IMR-90 (cell line): ENCODE results near the gene KLK12. TPM values are rescaled to one million over a fixed set of nuclear protein-coding genes. Genes with fewer than 3 reads are reported as not detected.

ENCODE experiments used
- ATAC-seq: fragments of 200-7000 bp; cut with Tn5 transposase; 2 replicates; pipeline ENCODE4 v1.9.1; 2020; ENCODE audit warnings: low read depth, mild to moderate bottlenecking, moderate library complexity
- BruUV-seq: library from RNA; stranded (reverse); fragments of 400-500 nt; replicated peaks from 2 replicates; lab custom pipeline; 2021; lab: Mats Ljungman, UMichigan
- CTCF ChIA-PET: fragments of 300-600 bp; formaldehyde crosslinking; extraction: SDS; loops from one replicate; lab custom pipeline; 2021; ENCODE audit warnings: antibody characterized with exemption; lab: Yijun Ruan, JAX
- POLR2A ChIA-PET: fragments of 300-600 bp; sonication (Branson Sonifier 250); formaldehyde crosslinking; loops from one replicate; lab custom pipeline; 2022; ENCODE audit warnings: antibody characterized with exemption; ENCODE audit not compliant: unreplicated experiment; lab: Charles Lee
- DNase-seq: peaks from one replicate; pipeline ENCODE4 v3.0.0; 2013
- H2AFZ ChIP-seq: replicated peaks from 2 replicates; pipeline ENCODE3; 2013; ENCODE audit warnings: low read length, mild to moderate bottlenecking; ENCODE audit not compliant: poor library complexity
- H2AK5ac ChIP-seq: 2 replicates; pipeline ENCODE4 v1.6.1; 2013; ENCODE audit warnings: low read depth, low read length, inconsistent platforms
- H2AK9ac ChIP-seq: replicated peaks from 2 replicates; pipeline ENCODE3; 2013; ENCODE audit warnings: mild to moderate bottlenecking, low read depth, low read length, moderate library complexity; ENCODE audit not compliant: poor library complexity
- H2BK120ac ChIP-seq: 2 replicates; pipeline ENCODE4 v1.6.1; 2013; ENCODE audit warnings: low read depth, low read length, inconsistent platforms
- H2BK15ac ChIP-seq: 3 replicates; pipeline ENCODE4 v1.6.1; 2013; ENCODE audit warnings: low read depth, low read length, inconsistent platforms
- H2BK20ac ChIP-seq: 2 replicates; pipeline ENCODE4 v1.6.1; 2013; ENCODE audit warnings: low read depth, mild to moderate bottlenecking, inconsistent platforms, low read length, moderate library complexity
- H2BK5ac ChIP-seq: 2 replicates; pipeline ENCODE4 v1.6.1; 2013; ENCODE audit warnings: mild to moderate bottlenecking, low read depth, low read length, inconsistent platforms; ENCODE audit not compliant: poor library complexity, severe bottlenecking
- H3K14ac ChIP-seq: replicated peaks from 2 replicates; pipeline ENCODE4 v1.6.1; 2013; ENCODE audit warnings: low read depth, low read length, inconsistent platforms
- H3K18ac ChIP-seq: 2 replicates; pipeline ENCODE4 v1.6.1; 2013; ENCODE audit warnings: low read depth, low read length, control low read depth
- H3K23ac ChIP-seq: 2 replicates; pipeline ENCODE4 v1.6.1; 2013; ENCODE audit warnings: low read depth, low read length, inconsistent platforms
- H3K27ac ChIP-seq: 2 replicates; pipeline ENCODE4 v1.5.1; 2013; ENCODE audit warnings: mild to moderate bottlenecking, control low read depth, low read length; ENCODE audit not compliant: insufficient read depth
- H3K27me3 ChIP-seq: 2 replicates; pipeline ENCODE4 v1.6.1; 2013; ENCODE audit warnings: low read length; ENCODE audit not compliant: control insufficient read depth, insufficient read depth
- H3K36me3 ChIP-seq: 2 replicates; pipeline ENCODE4 v1.6.1; 2013; ENCODE audit warnings: low read length, mixed read lengths; ENCODE audit not compliant: control insufficient read depth, insufficient read depth
- H3K4ac ChIP-seq: 2 replicates; pipeline ENCODE4 v1.6.1; 2013; ENCODE audit warnings: low read depth, low read length, inconsistent platforms
- H3K4me1 ChIP-seq: 2 replicates; pipeline ENCODE4 v1.6.1; 2013; ENCODE audit warnings: low read length, mixed read lengths; ENCODE audit not compliant: control insufficient read depth, insufficient read depth
- H3K4me2 ChIP-seq: 2 replicates; pipeline ENCODE4 v1.6.1; 2013; ENCODE audit warnings: low read depth, mild to moderate bottlenecking, control low read depth, low read length, moderate library complexity
- H3K4me3 ChIP-seq: 2 replicates; pipeline ENCODE4 v1.5.1; 2013; ENCODE audit warnings: low read depth, mild to moderate bottlenecking, control low read depth, low read length, moderate library complexity; ENCODE audit not compliant: insufficient read depth
- H3K56ac ChIP-seq: 2 replicates; pipeline ENCODE4 v1.6.1; 2013; ENCODE audit warnings: low read length, inconsistent platforms; ENCODE audit not compliant: insufficient read depth; ENCODE audit errors: extremely low read depth
- H3K79me1 ChIP-seq, 2 experiments: 2 replicates each; pipeline ENCODE4 v1.6.1; 2013; ENCODE audit warnings: low read length in 2 of 2, inconsistent platforms in 1 of 2, low read depth in 1 of 2
- H3K9ac ChIP-seq: 2 replicates; pipeline ENCODE4 v1.6.1; 2013; ENCODE audit warnings: low read depth, low read length, control low read depth
- H3K9me1 ChIP-seq: 2 replicates; pipeline ENCODE4 v1.6.1; 2013; ENCODE audit warnings: low read length, inconsistent platforms; ENCODE audit not compliant: insufficient read depth
- H3K9me3 ChIP-seq: 2 replicates; pipeline ENCODE4 v1.6.1; 2013; ENCODE audit warnings: low read length; ENCODE audit not compliant: control insufficient read depth, insufficient read depth
- H4K20me1 ChIP-seq: 2 replicates; pipeline ENCODE4 v1.6.1; 2013; ENCODE audit warnings: low read length, inconsistent platforms; ENCODE audit not compliant: insufficient read depth
- H4K5ac ChIP-seq: 2 replicates; pipeline ENCODE4 v1.6.1; 2013; ENCODE audit warnings: mild to moderate bottlenecking, low read depth, low read length, control low read depth
- H4K8ac ChIP-seq, 2 experiments: 2 replicates each; pipeline ENCODE4 v1.6.1; 2013; ENCODE audit warnings: low read depth in 2 of 2, low read length in 2 of 2, control low read depth in 1 of 2, inconsistent platforms in 1 of 2
- H4K91ac ChIP-seq: 2 replicates; pipeline ENCODE4 v1.6.1; 2013; ENCODE audit warnings: low read depth, low read length, inconsistent platforms; ENCODE audit not compliant: insufficient read depth
- BHLHE40 ChIP-seq: fragments of 150-350 bp; IDR thresholded peaks from 2 replicates; pipeline ENCODE4 v1.6.1; 2016; ENCODE audit warnings: mild to moderate bottlenecking, low read depth, low read length
- CEBPB ChIP-seq: IDR thresholded peaks from 2 replicates; pipeline ENCODE4 v1.6.1; 2012; ENCODE audit warnings: low read depth, low read length, improper control_type of control experiment
- CHD1 ChIP-seq: IDR thresholded peaks from 2 replicates; pipeline ENCODE4 v1.6.1; 2012; ENCODE audit warnings: low read depth, low read length, improper control_type of control experiment
- CTCF ChIP-seq: conservative IDR thresholded peaks from 2 replicates; pipeline ENCODE4 v1.5.1; 2012; ENCODE audit warnings: mild to moderate bottlenecking, low read depth, low read length, improper control_type of control experiment
- ELK1 ChIP-seq: fragments of 150-350 bp; IDR thresholded peaks from 2 replicates; pipeline ENCODE4 v1.6.1; 2016; ENCODE audit warnings: low read depth, mild to moderate bottlenecking, low read length, moderate library complexity, borderline replicate concordance
- FOS ChIP-seq: fragments of 150-350 bp; IDR thresholded peaks from 2 replicates; pipeline ENCODE4 v1.6.1; 2016; ENCODE audit warnings: low read depth, low read length
- MAFK ChIP-seq: IDR thresholded peaks from 2 replicates; pipeline ENCODE4 v1.6.1; 2012; ENCODE audit warnings: low read depth, low read length, improper control_type of control experiment
- MAZ ChIP-seq: IDR thresholded peaks from 2 replicates; pipeline ENCODE4 v1.6.1; 2012; ENCODE audit warnings: low read depth, mild to moderate bottlenecking, low read length, improper control_type of control experiment, moderate library complexity, borderline replicate concordance
- MXI1 ChIP-seq: IDR thresholded peaks from 2 replicates; pipeline ENCODE4 v1.6.1; 2012; ENCODE audit warnings: low read depth, mild to moderate bottlenecking, low read length, moderate library complexity, borderline replicate concordance
- NFE2L2 ChIP-seq: fragments of 150-350 bp; IDR thresholded peaks from 2 replicates; pipeline ENCODE4 v1.6.1; 2016; ENCODE audit warnings: low read depth, mild to moderate bottlenecking, low read length
- POLR2A ChIP-seq: IDR thresholded peaks from 2 replicates; pipeline ENCODE4 v1.6.1; 2012; ENCODE audit warnings: mild to moderate bottlenecking, low read depth, low read length
- RAD21 ChIP-seq: IDR thresholded peaks from 2 replicates; pipeline ENCODE4 v1.6.1; 2012; ENCODE audit warnings: low read length, improper control_type of control experiment
- RCOR1 ChIP-seq: IDR thresholded peaks from 2 replicates; pipeline ENCODE4 v1.6.1; 2012; ENCODE audit warnings: mild to moderate bottlenecking, low read length, improper control_type of control experiment; ENCODE audit not compliant: insufficient replicate concordance
- RFX5 ChIP-seq: IDR thresholded peaks from 2 replicates; pipeline ENCODE4 v1.8.0; 2012; ENCODE audit warnings: low read depth, mild to moderate bottlenecking, low read length, moderate library complexity
- SMC3 ChIP-seq: fragments of 150-350 bp; IDR thresholded peaks from 2 replicates; pipeline ENCODE4 v1.6.1; 2016; ENCODE audit warnings: low read depth, mild to moderate bottlenecking, antibody characterized with exemption, low read length, moderate library complexity
- USF2 ChIP-seq: fragments of 150-350 bp; IDR thresholded peaks from 2 replicates; pipeline ENCODE4 v1.6.1; 2017; ENCODE audit warnings: mild to moderate bottlenecking, antibody characterized with exemption, low read length, low read depth
- WGBS, 2 experiments: methylation state at CpG; one replicate each; pipeline versions ENCODE4 v1.1.5 to v1.1.7; 2013; ENCODE audit warnings: missing lambda C conversion rate in 2 of 2; ENCODE audit not compliant: insufficient read length in 1 of 2; ENCODE audit errors: extremely low coverage in 2 of 2; 5-methylcytosine and 5-hydroxymethylcytosine counted together
- dilution Hi-C: fragments of 300-500 bp; cut with HindIII; formaldehyde crosslinking; loops from one replicate; pipeline ENCODE4 v1.14.3; 2018; ENCODE audit warnings: low sequenced_read_pairs; ENCODE audit not compliant: unreplicated experiment
- in situ Hi-C: fragments of 300-500 bp; cut with MboI; formaldehyde crosslinking; loops from 3 replicates; pipeline ENCODE4 v1.14.3; 2019; ENCODE audit warnings: low sequenced_read_pairs, inconsistent platforms, mixed read lengths
- intact Hi-C: fragments of 100-400 bp; cut with micrococcal nuclease; formaldehyde crosslinking; loops from 2 replicates; pipeline ENCODE4 v1.10.0; 2022
- polyA plus RNA-seq, 3 experiments: library from polyadenylated mRNA; depleted of rRNA; stranded (reverse); fragments of >200 nt; gene quantifications; 2 replicates each; pipeline ENCODE4 v1.2.3, GENCODE V29; 2012; ENCODE audit warnings: low replicate concordance in 1 of 3
- total RNA-seq: library from RNA; depleted of rRNA; stranded (reverse); fragments of >200 nt; gene quantifications from 2 replicates; pipeline ENCODE4 v1.2.3, GENCODE V29; 2012

KLK12 gene
- total and polyA plus RNA-seq, 2 of the 4 experiments (the other 2 are of a cell fraction) = not detected

GRCh38 chr19:51002089-51002532, 32.7 kb downstream of the KLK12 start:
- BruUV-seq = no TSS peak
- no peak overlapping the region for H2AK5ac ChIP-seq
- no peaks in the 10 kb centered on the region for H3K36me3 ChIP-seq
- no peaks in the 10 kb centered on the region for H3K79me1 ChIP-seq
- H4K5ac ChIP-seq = no peak overlapping the region
- no peak overlapping the region for H2BK20ac ChIP-seq
- no peak overlapping the region for H2BK15ac ChIP-seq
- POLR2A ChIA-PET = no interaction called here
- H3K9me3 ChIP-seq = peaks cover 14% of the 10 kb centered on the region
- H3K18ac ChIP-seq = no peak overlapping the region
- no peak overlapping the region for H3K4me2 ChIP-seq
- H3K56ac ChIP-seq = no peak overlapping the region
- no peak overlapping the region for H3K14ac ChIP-seq
- H4K91ac ChIP-seq = no peak overlapping the region
- no peak overlapping the region for H2AK9ac ChIP-seq
- H3K23ac ChIP-seq = no peak overlapping the region
- H3K4ac ChIP-seq = no peak overlapping the region
- H3K9me1 ChIP-seq = no peaks in the 10 kb centered on the region
- H3K4me3 ChIP-seq = no peak overlapping the region
- intact Hi-C loops (no loop called here), in situ Hi-C loops (no loop called here), dilution Hi-C loops (no loop called here)
- no peak for DNase-seq
- 18% methylated on average over 2 of the region's 12 CpGs; no CpG with 5 or more reads in 1 of the 2 experiments for WGBS, 2 experiments
- no peaks in the 10 kb centered on the region for H3K27me3 ChIP-seq
- H3K9ac ChIP-seq = no peak overlapping the region
- no peak overlapping the region for H2AFZ ChIP-seq
- no peak overlapping the region for H2BK120ac ChIP-seq
- H2BK5ac ChIP-seq = no peak overlapping the region
- ATAC-seq = no peak
- no peak for TF ChIP-seq MAZ
- TF ChIP-seq SMC3 = no peak
- TF ChIP-seq CTCF = no peak
- no peak for TF ChIP-seq RAD21
- no peak for TF ChIP-seq ELK1
- TF ChIP-seq POLR2A = no peak
- TF ChIP-seq RFX5 = no peak
- TF ChIP-seq NFE2L2 = no peak
- TF ChIP-seq BHLHE40 = no peak
- no peak for TF ChIP-seq CHD1
- TF ChIP-seq MAFK = no peak
- TF ChIP-seq RCOR1 = no peak
- TF ChIP-seq USF2 = no peak
- TF ChIP-seq FOS = no peak
- TF ChIP-seq MXI1 = no peak
- no peak for TF ChIP-seq CEBPB
- no peaks in the 10 kb centered on the region; the same call in 1 of the 2 replicates for H4K20me1 ChIP-seq
- no peak overlapping the region for H3K27ac ChIP-seq
- H4K8ac ChIP-seq = no peak overlapping the region
- CTCF ChIA-PET = no interaction called here
- no peaks in the 10 kb centered on the region for H3K4me1 ChIP-seq
